HEK293 (cell line): ENCODE data around the gene KLHL29.

ENCODE experiments used
- CTCF ChIA-PET: fragments of 350-600 bp; formaldehyde crosslinking; extraction: SDS; loops from one replicate; lab custom pipeline; 2021; ENCODE audit warnings: antibody characterized with exemption; lab: Yijun Ruan, JAX
- POLR2A ChIA-PET: fragments of 300-600 bp; formaldehyde crosslinking; extraction: SDS; loops from one replicate; lab custom pipeline; 2020; ENCODE audit warnings: antibody characterized with exemption, inconsistent platforms; lab: Yijun Ruan, JAX
- H3K27ac ChIP-seq: fragments of 200-500 bp; sonication (Bioruptor generic); 2 replicates; pipeline ENCODE4 v1.5.1; 2014; ENCODE audit warnings: low read depth, low read length, control low read depth, inconsistent platforms; ENCODE audit errors: extremely low read depth
- H3K36me3 ChIP-seq, 2 experiments: fragments of 200-500 bp in 1 of 2; sonication (Bioruptor generic) in 1 of 2; 1 replicate in 1 of 2; 2 replicates in 1 of 2; pipeline ENCODE4 v1.5.1; 2014 to 2017; ENCODE audit warnings: inconsistent platforms in 2 of 2, low read length in 2 of 2; ENCODE audit not compliant: control insufficient read depth in 2 of 2, insufficient read depth in 1 of 2
- H3K4me1 ChIP-seq: fragments of 200-500 bp; sonication (Bioruptor generic); 2 replicates; pipeline ENCODE4 v1.5.1; 2014; ENCODE audit warnings: mild to moderate bottlenecking, low read length, inconsistent platforms; ENCODE audit not compliant: control insufficient read depth, insufficient read depth
- H3K4me3 ChIP-seq: 2 replicates; pipeline ENCODE4 v1.5.1; 2011; ENCODE audit warnings: low read depth, mild to moderate bottlenecking, control low read depth, low read length, moderate library complexity
- H3K9me3 ChIP-seq: fragments of 200-500 bp; sonication (Bioruptor generic); 2 replicates; pipeline ENCODE4 v1.5.1; 2014; ENCODE audit warnings: low read depth, low read length, inconsistent platforms; ENCODE audit not compliant: control insufficient read depth, insufficient read depth
- CTCF ChIP-seq: fragments of 450-650 bp; formaldehyde crosslinking; IDR thresholded peaks from 2 replicates; pipeline ENCODE4 v1.5.1; 2016; ENCODE audit warnings: missing biosample characterization, missing genetic modification characterization
- EGR2 ChIP-seq: fragments of 450-650 bp; formaldehyde crosslinking; IDR thresholded peaks from 2 replicates; pipeline ENCODE4 v1.5.1; 2016; ENCODE audit warnings: low read depth, missing biosample characterization, missing genetic modification characterization
- KLF9 ChIP-seq: fragments of 450-650 bp; formaldehyde crosslinking; IDR thresholded peaks from 2 replicates; pipeline ENCODE4 v1.5.1; 2016; ENCODE audit warnings: missing biosample characterization, missing genetic modification characterization, low read depth
- MEIS1 ChIP-seq: sonication (generic); formaldehyde crosslinking; IDR thresholded peaks from 2 replicates; pipeline ENCODE4 v1.8.1; 2022; ENCODE audit warnings: missing genetic modification reagents, mild to moderate bottlenecking, borderline replicate concordance
- SETDB1 ChIP-seq: IDR thresholded peaks from one replicate; pipeline ENCODE4 v1.6.1; 2017; ENCODE audit warnings: mild to moderate bottlenecking, low read length, moderate library complexity, mixed read lengths; ENCODE audit not compliant: insufficient read length
- WT1 ChIP-seq: fragments of 450-650 bp; formaldehyde crosslinking; IDR thresholded peaks from 2 replicates; pipeline ENCODE4 v1.5.1; 2016; ENCODE audit warnings: missing biosample characterization, missing genetic modification characterization
- ZEB2 ChIP-seq: fragments of 450-650 bp; formaldehyde crosslinking; IDR thresholded peaks from 2 replicates; pipeline ENCODE4 v1.5.1; 2016; ENCODE audit warnings: missing biosample characterization, missing genetic modification characterization
- ZNF133 ChIP-seq: fragments of 450-650 bp; formaldehyde crosslinking; IDR thresholded peaks from 2 replicates; pipeline ENCODE4 v1.5.1; 2016; ENCODE audit warnings: missing biosample characterization, missing genetic modification characterization
- ZNF140 ChIP-seq: fragments of 450-650 bp; formaldehyde crosslinking; IDR thresholded peaks from 2 replicates; pipeline ENCODE4 v1.5.1; 2016; ENCODE audit warnings: missing biosample characterization, missing genetic modification characterization
- ZNF202 ChIP-seq: fragments of 450-650 bp; formaldehyde crosslinking; IDR thresholded peaks from 2 replicates; pipeline ENCODE4 v1.5.1; 2016; ENCODE audit warnings: missing biosample characterization, missing genetic modification characterization, borderline replicate concordance
- ZNF223 ChIP-seq: fragments of 450-650 bp; formaldehyde crosslinking; IDR thresholded peaks from 2 replicates; pipeline ENCODE4 v1.5.1; 2016; ENCODE audit warnings: missing biosample characterization, missing genetic modification characterization
- ZNF292 ChIP-seq: fragments of 450-650 bp; formaldehyde crosslinking; IDR thresholded peaks from 2 replicates; pipeline ENCODE4 v1.5.1; 2016; ENCODE audit warnings: low read depth, missing biosample characterization, missing genetic modification characterization, borderline replicate concordance
- ZNF302 ChIP-seq: fragments of 450-650 bp; formaldehyde crosslinking; IDR thresholded peaks from 2 replicates; pipeline ENCODE4 v1.5.1; 2016; ENCODE audit warnings: missing biosample characterization, missing genetic modification characterization, low read depth
- ZNF311 ChIP-seq: fragments of 450-650 bp; formaldehyde crosslinking; IDR thresholded peaks from 2 replicates; pipeline ENCODE4 v1.5.1; 2017; ENCODE audit warnings: missing biosample characterization, missing genetic modification characterization, borderline replicate concordance
- ZNF335 ChIP-seq: fragments of 450-650 bp; formaldehyde crosslinking; conservative IDR thresholded peaks from 2 replicates; pipeline ENCODE4 v1.5.1; 2016; ENCODE audit warnings: missing biosample characterization, missing genetic modification characterization
- ZNF350 ChIP-seq: fragments of 450-650 bp; formaldehyde crosslinking; IDR thresholded peaks from 2 replicates; pipeline ENCODE4 v1.5.0; 2017; ENCODE audit warnings: missing biosample characterization, mild to moderate bottlenecking, missing genetic modification characterization
- ZNF37A ChIP-seq: fragments of 450-650 bp; IDR thresholded peaks from 2 replicates; pipeline ENCODE4 v1.5.1; 2018; ENCODE audit warnings: missing biosample characterization, missing genetic modification characterization
- ZNF394 ChIP-seq: fragments of 450-650 bp; formaldehyde crosslinking; IDR thresholded peaks from 2 replicates; pipeline ENCODE4 v1.5.1; 2016; ENCODE audit warnings: missing biosample characterization, missing genetic modification characterization, mild to moderate bottlenecking, moderate library complexity, borderline replicate concordance
- ZNF426 ChIP-seq: fragments of 450-650 bp; formaldehyde crosslinking; IDR thresholded peaks from 2 replicates; pipeline ENCODE4 v1.5.1; 2017; ENCODE audit warnings: missing biosample characterization, missing genetic modification characterization, mild to moderate bottlenecking, inconsistent platforms, moderate library complexity
- ZNF433 ChIP-seq: fragments of 450-650 bp; formaldehyde crosslinking; IDR thresholded peaks from 2 replicates; pipeline ENCODE4 v1.5.1; 2016; ENCODE audit warnings: missing biosample characterization, missing genetic modification characterization, low read depth
- ZNF514 ChIP-seq: fragments of 450-650 bp; formaldehyde crosslinking; IDR thresholded peaks from 2 replicates; pipeline ENCODE4 v1.5.1; 2016; ENCODE audit warnings: missing biosample characterization, missing genetic modification characterization
- ZNF529 ChIP-seq: fragments of 450-650 bp; formaldehyde crosslinking; IDR thresholded peaks from 2 replicates; pipeline ENCODE4 v1.5.1; 2017; ENCODE audit warnings: missing genetic modification characterization, missing biosample characterization; ENCODE audit not compliant: insufficient replicate concordance
- ZNF530 ChIP-seq: fragments of 450-650 bp; formaldehyde crosslinking; IDR thresholded peaks from 2 replicates; pipeline ENCODE4 v1.5.1; 2016; ENCODE audit warnings: low read depth, missing biosample characterization, missing genetic modification characterization
- ZNF544 ChIP-seq: fragments of 450-650 bp; formaldehyde crosslinking; IDR thresholded peaks from 2 replicates; pipeline ENCODE4 v1.5.0; 2017; ENCODE audit warnings: missing biosample characterization, missing genetic modification characterization
- ZNF555 ChIP-seq: fragments of 450-650 bp; formaldehyde crosslinking; conservative IDR thresholded peaks from 2 replicates; pipeline ENCODE4 v1.5.1; 2017; ENCODE audit warnings: missing biosample characterization, mild to moderate bottlenecking, missing genetic modification characterization, inconsistent platforms
- ZNF600 ChIP-seq: fragments of 450-650 bp; formaldehyde crosslinking; IDR thresholded peaks from 2 replicates; pipeline ENCODE4 v1.5.1; 2016; ENCODE audit warnings: missing biosample characterization, missing genetic modification characterization
- ZNF658 ChIP-seq: fragments of 450-650 bp; formaldehyde crosslinking; IDR thresholded peaks from 2 replicates; pipeline ENCODE4; 2016; ENCODE audit warnings: missing biosample characterization, missing genetic modification characterization
- ZNF792 ChIP-seq: fragments of 450-650 bp; formaldehyde crosslinking; IDR thresholded peaks from 2 replicates; pipeline ENCODE4 v1.5.1; 2016; ENCODE audit warnings: missing biosample characterization, missing genetic modification characterization
- ZSCAN16 ChIP-seq: fragments of 450-650 bp; formaldehyde crosslinking; IDR thresholded peaks from 2 replicates; pipeline ENCODE4 v1.5.1; 2016; ENCODE audit warnings: missing biosample characterization, missing genetic modification characterization
- ZSCAN23 ChIP-seq: fragments of 450-650 bp; formaldehyde crosslinking; IDR thresholded peaks from 2 replicates; pipeline ENCODE4 v1.5.1; 2016; ENCODE audit warnings: missing biosample characterization, missing genetic modification characterization
- ZSCAN30 ChIP-seq: fragments of 450-650 bp; IDR thresholded peaks from 2 replicates; pipeline ENCODE4 v1.5.1; 2018; ENCODE audit warnings: missing biosample characterization, mild to moderate bottlenecking, missing genetic modification characterization, moderate library complexity

Gene KLHL29

GRCh38 chr2:23635442-23636340 lies 250.7 kb downstream of the KLHL29 start:
- POLR2A ChIA-PET, result interaction anchor here (0.7 kb wide), 1 partner anchor 248 kb away, joined by 3 read pairs; no protein-coding TSS in a partner anchor
- TF ChIP-seq ZNF335 (no peak), ZNF600 (no peak), ZNF658 (tag by site-specific recombination) (no peak), ZNF133 (no peak), ZNF544 (tag by site-specific recombination) (no peak), ZSCAN23 (no peak), EGR2 (tag by site-specific recombination) (no peak), ZNF426 (tag by site-specific recombination) (no peak), ZNF792 (tag by site-specific recombination) (no peak), ZNF292 (tag by site-specific recombination) (no peak), ZNF530 (tag by site-specific recombination) (no peak), ZNF37A (tag by site-specific recombination) (no peak), ZNF433 (tag by site-specific recombination) (no peak), MEIS1 (no peak), ZSCAN30 (tag by site-specific recombination) (no peak), ZNF302 (tag by site-specific recombination) (no peak), KLF9 (no peak), ZNF202 (tag by site-specific recombination) (no peak)
- H3K27ac ChIP-seq, result no peak overlapping the region
- CTCF ChIA-PET, result interaction anchor here (0.7 kb wide), 2 partner anchors 554 to 606 kb away, joined by 5 to 6 read pairs; no protein-coding TSS in a partner anchor
- no peaks in the 10 kb centered on the region for H3K4me1 ChIP-seq
- H3K4me3 ChIP-seq, result no peak overlapping the region
- no peaks in the 10 kb centered on the region for H3K9me3 ChIP-seq
- no peaks in the 10 kb centered on the region for H3K36me3 ChIP-seq

- H3K27ac ChIP-seq, result no peak overlapping the region
- H3K4me3 ChIP-seq, result no peak overlapping the region
- H3K4me1 ChIP-seq, result no peaks in the 10 kb centered on the region
- POLR2A ChIA-PET, result interaction anchor here (0.7 kb wide), 1 partner anchor 249 kb away, joined by 3 read pairs; no protein-coding TSS in a partner anchor
- H3K36me3 ChIP-seq, result no peaks in the 10 kb centered on the region
- H3K9me3 ChIP-seq, result no peaks in the 10 kb centered on the region
- no peak for TF ChIP-seq ZEB2 (tag by site-specific recombination)
- TF ChIP-seq CTCF (tag by site-specific recombination), result peak; percentile 34; the same call in 1 of the 2 replicates
- CTCF ChIA-PET, result interaction anchor here (0.7 kb wide), 2 partner anchors 553 to 605 kb away, joined by 5 to 6 read pairs; no protein-coding TSS in a partner anchor
Observed at GRCh38 chr2:23636426-23636825, 251.4 kb downstream of the KLHL29 start.

- POLR2A ChIA-PET, result no interaction called here
- TF ChIP-seq ZNF514 (tag by site-specific recombination) (no peak), ZEB2 (tag by site-specific recombination) (no peak), WT1 (no peak), ZNF223 (tag by site-specific recombination) (no peak), ZNF140 (tag by site-specific recombination) (no peak), ZNF350 (no peak), ZNF394 (tag by site-specific recombination) (no peak), ZNF529 (tag by site-specific recombination) (no peak), ZNF555 (tag by site-specific recombination) (no peak), SETDB1 (no peak), ZNF792 (tag by site-specific recombination) (no peak), ZSCAN16 (tag by site-specific recombination) (no peak), ZNF311 (tag by site-specific recombination) (no peak)
Observed at GRCh38 chr2:23637011-23637778, 252.2 kb downstream of the KLHL29 start.

More at GRCh38 chr2:23637011-23637778, 252.2 kb downstream of the KLHL29 start:
- Histone ChIP-seq H3K4me3 (no peak overlapping the region), H3K36me3 (peaks cover 0 to 3% of the 10 kb centered on the region in 2 experiments; a peak in 1 of 3 replicates), H3K27ac (no peak overlapping the region), H3K9me3 (no peaks in the 10 kb centered on the region), H3K4me1 (no peaks in the 10 kb centered on the region)
- CTCF ChIA-PET, result no interaction called here
